ENCODE results near the gene PAEP. TPM values are rescaled to one million over a fixed set of nuclear protein-coding genes. Genes with fewer than 3 reads are reported as not detected.

Gene PAEP
- total and polyA plus RNA-seq, 3 donors from 2014 or later: 2.5 TPM; not detected in 2

DNA sequence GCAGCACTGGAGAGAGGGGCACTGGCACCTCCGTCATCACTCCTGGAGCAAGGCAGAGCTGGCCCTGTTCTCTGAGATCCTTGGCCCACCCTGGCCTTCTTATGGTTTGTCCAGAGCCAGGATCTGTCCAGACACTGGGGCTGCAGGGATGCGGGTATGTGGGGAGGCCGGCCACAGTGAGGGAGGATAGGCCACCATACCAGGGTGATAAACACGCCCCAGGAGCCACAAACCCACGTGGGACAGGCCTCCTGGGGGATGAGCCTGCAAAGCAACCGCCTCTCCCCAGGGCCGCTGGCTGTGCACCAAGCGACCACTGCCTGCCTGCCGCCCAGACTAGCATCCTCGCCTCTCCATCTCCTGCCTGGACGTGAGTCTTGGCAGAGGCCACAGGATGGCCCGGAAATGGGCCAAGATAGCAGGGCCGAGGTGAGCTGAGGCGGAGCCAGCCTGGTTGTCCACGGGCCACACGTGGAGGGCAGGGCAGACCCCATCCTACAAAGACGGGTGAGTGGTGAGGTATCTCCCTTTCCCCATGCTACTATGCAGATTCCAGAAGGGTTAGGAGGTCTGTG is 11.1 kb upstream of the PAEP start:
- H3K27me3 ChIP-seq: no peaks in the 10 kb centered on the region
- TF ChIP-seq, protein P1, sequence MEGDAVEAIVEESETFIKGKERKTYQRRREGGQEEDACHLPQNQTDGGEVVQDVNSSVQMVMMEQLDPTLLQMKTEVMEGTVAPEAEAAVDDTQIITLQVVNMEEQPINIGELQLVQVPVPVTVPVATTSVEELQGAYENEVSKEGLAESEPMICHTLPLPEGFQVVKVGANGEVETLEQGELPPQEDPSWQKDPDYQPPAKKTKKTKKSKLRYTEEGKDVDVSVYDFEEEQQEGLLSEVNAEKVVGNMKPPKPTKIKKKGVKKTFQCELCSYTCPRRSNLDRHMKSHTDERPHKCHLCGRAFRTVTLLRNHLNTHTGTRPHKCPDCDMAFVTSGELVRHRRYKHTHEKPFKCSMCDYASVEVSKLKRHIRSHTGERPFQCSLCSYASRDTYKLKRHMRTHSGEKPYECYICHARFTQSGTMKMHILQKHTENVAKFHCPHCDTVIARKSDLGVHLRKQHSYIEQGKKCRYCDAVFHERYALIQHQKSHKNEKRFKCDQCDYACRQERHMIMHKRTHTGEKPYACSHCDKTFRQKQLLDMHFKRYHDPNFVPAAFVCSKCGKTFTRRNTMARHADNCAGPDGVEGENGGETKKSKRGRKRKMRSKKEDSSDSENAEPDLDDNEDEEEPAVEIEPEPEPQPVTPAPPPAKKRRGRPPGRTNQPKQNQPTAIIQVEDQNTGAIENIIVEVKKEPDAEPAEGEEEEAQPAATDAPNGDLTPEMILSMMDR (IDR thresholded peaks at IDR 0.05): no peak
- TF ChIP-seq POLR2A (IDR thresholded peaks at IDR 0.05): no peak
- H3K27ac ChIP-seq: no peak overlapping the region
- no peaks in the 10 kb centered on the region for H3K4me1 ChIP-seq
- H3K4me3 ChIP-seq: no peak overlapping the region
- intact Hi-C loops (cut with DNase I; ENCODE audit: low total_unique reads): no loop called here
- 84% methylated on average over 8 to 16 of the region's 17 CpGs for WGBS, 2 donors
- H3K9me3 ChIP-seq: no peaks in the 10 kb centered on the region
- no peaks in the 10 kb centered on the region for H3K36me3 ChIP-seq (ENCODE audit: low read depth, missing control alignments)
- no peak for DNase-seq

DNA sequence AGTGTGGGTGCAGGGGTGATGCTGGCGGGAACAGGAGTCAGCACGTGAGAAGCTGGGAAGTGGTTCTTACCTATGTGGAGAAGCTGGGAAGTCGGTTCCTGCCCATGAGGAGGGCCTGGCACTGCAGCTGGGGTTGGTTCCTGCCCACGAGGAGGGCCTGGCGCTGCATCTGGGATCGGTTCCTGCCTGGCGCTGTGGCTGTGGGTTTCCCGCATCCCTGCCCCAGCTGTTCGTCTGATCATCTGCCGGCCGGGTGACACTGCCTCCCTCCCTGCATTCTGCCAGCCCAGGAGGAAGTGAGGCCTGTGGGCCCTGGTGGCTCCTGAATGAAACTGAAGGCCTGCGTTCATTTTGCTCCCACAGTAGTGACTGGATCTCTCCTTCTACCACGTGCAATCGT is 10.5 kb upstream of the PAEP start:
- no peaks in the 10 kb centered on the region for H3K9me3 ChIP-seq
- 72 to 78% methylated on average over 14 of the region's 14 CpGs for WGBS, 2 donors
- no peak for TF ChIP-seq POLR2A (IDR thresholded peaks at IDR 0.05)
- TF ChIP-seq, protein P1 (IDR thresholded peaks at IDR 0.05): no peak
- no peak for DNase-seq
- no peak overlapping the region for H3K4me3 ChIP-seq
- no peak overlapping the region for H3K27ac ChIP-seq
- intact Hi-C loops (cut with DNase I; ENCODE audit: low total_unique reads): no loop called here
- H3K36me3 ChIP-seq (ENCODE audit: low read depth, missing control alignments): no peaks in the 10 kb centered on the region
- no peaks in the 10 kb centered on the region for H3K27me3 ChIP-seq
- H3K4me1 ChIP-seq: no peaks in the 10 kb centered on the region

DNA sequence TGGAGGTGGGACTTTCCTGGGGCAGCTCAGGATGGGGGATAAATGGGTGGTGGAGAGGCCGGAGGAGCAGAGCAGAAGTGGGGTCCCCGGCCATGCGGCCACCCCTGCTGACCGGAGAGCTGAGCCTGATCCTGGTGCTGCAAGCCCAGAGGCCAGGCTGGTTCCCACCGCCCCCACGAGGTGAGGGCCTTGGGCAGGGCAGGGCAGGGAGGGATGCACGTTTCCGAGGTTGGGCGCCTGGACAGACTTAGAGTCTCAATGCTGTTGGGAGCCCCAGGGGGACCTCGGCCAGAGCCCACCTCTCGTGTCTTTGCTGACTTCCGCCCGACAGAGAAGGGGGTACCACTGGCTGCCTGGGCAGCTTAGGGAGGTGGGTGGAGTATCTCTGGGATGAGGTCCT is 10.1 kb upstream of the PAEP start:
- Histone ChIP-seq H3K36me3 (ENCODE audit: low read depth, missing control alignments) (no peaks in the 10 kb centered on the region), H3K27ac (no peak overlapping the region), H3K9me3 (no peaks in the 10 kb centered on the region), H3K27me3 (no peaks in the 10 kb centered on the region), H3K4me3 (no peak overlapping the region), H3K4me1 (no peaks in the 10 kb centered on the region)
- WGBS, 2 donors: 87 to 96% methylated on average over 13 of the region's 13 CpGs
- TF ChIP-seq, protein P1 (IDR thresholded peaks at IDR 0.05): no peak
- TF ChIP-seq POLR2A (IDR thresholded peaks at IDR 0.05): no peak
- DNase-seq: no peak
- intact Hi-C loops (cut with DNase I; ENCODE audit: low total_unique reads): no loop called here

GRCh38 chr9:135552021-135552697 is 9.4 kb upstream of the PAEP start:
- no peaks in the 10 kb centered on the region for H3K9me3 ChIP-seq
- no peaks in the 10 kb centered on the region for H3K27me3 ChIP-seq
- H3K4me3 ChIP-seq: no peak overlapping the region
- TF ChIP-seq, protein P1 (IDR thresholded peaks at IDR 0.05): no peak
- no peak for TF ChIP-seq POLR2A (IDR thresholded peaks at IDR 0.05)
- intact Hi-C loops (cut with DNase I; ENCODE audit: low total_unique reads): no loop called here
- no peaks in the 10 kb centered on the region for H3K4me1 ChIP-seq
- H3K36me3 ChIP-seq (ENCODE audit: low read depth, missing control alignments): no peaks in the 10 kb centered on the region
- H3K27ac ChIP-seq: no peak overlapping the region
- WGBS, 2 donors: 84 to 89% methylated on average over 15 to 18 of the region's 18 CpGs
- DNase-seq: no peak

GRCh38 chr9:135552698-135553171 is 8.8 kb upstream of the PAEP start:
- Histone ChIP-seq H3K9me3 (no peaks in the 10 kb centered on the region), H3K36me3 (ENCODE audit: low read depth, missing control alignments) (no peaks in the 10 kb centered on the region), H3K4me3 (no peak overlapping the region), H3K27me3 (no peaks in the 10 kb centered on the region), H3K4me1 (no peaks in the 10 kb centered on the region), H3K27ac (no peak overlapping the region)
- intact Hi-C loops (cut with DNase I; ENCODE audit: low total_unique reads): no loop called here
- TF ChIP-seq, protein P1 (IDR thresholded peaks at IDR 0.05): no peak
- TF ChIP-seq POLR2A (IDR thresholded peaks at IDR 0.05): no peak
- WGBS, 2 donors: 81 to 84% methylated on average over 7 to 19 of the region's 19 CpGs
- DNase-seq: no peak
